ENCODE results near the gene MYO3B. TPM values are rescaled to one million over a fixed set of nuclear protein-coding genes. Genes with fewer than 3 reads are reported as not detected.
A peak's percentile ranks its signal among the peaks of the same experiment; 100 is the strongest.

The MYO3B gene
- total RNA-seq, 1 experiment from 2014 or later: 0.52 TPM

GRCh38 chr2:170222298-170222697 is 44.4 kb downstream of the MYO3B start:
- BruUV-seq (replicated peaks): no TSS peak
- Histone ChIP-seq H3K4me3 (ENCODE audit: low read depth, low read length, poor library complexity, severe bottlenecking) (peak overlapping the region; percentile 16), H3K4me1 (ENCODE audit: insufficient read depth, low read length, poor library complexity, severe bottlenecking) (peaks cover 28% of the 10 kb centered on the region), H3K27me3 (replicated peaks; ENCODE audit: insufficient read depth, low read depth, low read length, poor library complexity) (no peaks in the 10 kb centered on the region), H3K36me3 (ENCODE audit: insufficient read depth, low read length, poor library complexity, severe bottlenecking) (no peaks in the 10 kb centered on the region), H3K27ac (ENCODE audit: low read depth, low read length, poor library complexity, severe bottlenecking) (peak overlapping the region; percentile 74), H3K9me3 (ENCODE audit: low read depth, low read length, poor library complexity, severe bottlenecking) (no peaks in the 10 kb centered on the region)
- POLR2A ChIA-PET (ENCODE audit: low non-redundant PET): no interaction called here
- intact Hi-C loops (cut with micrococcal nuclease; ENCODE audit: unreplicated experiment): no loop called here
- TF ChIP-seq CTCF (conservative IDR thresholded peaks at IDR 0.05; ENCODE audit: low read depth, low read length) (0 out of 2 replicates have a peak, but pooled peaks have one; percentile 20), EZH2 (IDR thresholded peaks at IDR 0.05; ENCODE audit: borderline replicate concordance, low read depth, low read length, poor library complexity, severe bottlenecking) (no peak)
- CTCF ChIA-PET: no interaction called here
- peak; percentile 77 for DNase-seq (ENCODE audit: low spot score)

GRCh38 chr2:170222842-170223241 is 44.9 kb downstream of the MYO3B start:
- H3K9me3 ChIP-seq (ENCODE audit: low read depth, low read length, poor library complexity, severe bottlenecking): no peaks in the 10 kb centered on the region
- BruUV-seq (replicated peaks): no TSS peak
- no peak for DNase-seq (ENCODE audit: low spot score)
- no peaks in the 10 kb centered on the region for H3K36me3 ChIP-seq (ENCODE audit: insufficient read depth, low read length, poor library complexity, severe bottlenecking)
- ChIA-PET CTCF (no interaction called here), POLR2A (ENCODE audit: low non-redundant PET) (no interaction called here)
- H3K27me3 ChIP-seq (replicated peaks; ENCODE audit: insufficient read depth, low read depth, low read length, poor library complexity): no peaks in the 10 kb centered on the region
- intact Hi-C loops (cut with micrococcal nuclease; ENCODE audit: unreplicated experiment): no loop called here
- H3K4me3 ChIP-seq (ENCODE audit: low read depth, low read length, poor library complexity, severe bottlenecking): peak overlapping the region; percentile 16
- H3K27ac ChIP-seq (ENCODE audit: low read depth, low read length, poor library complexity, severe bottlenecking): peak overlapping the region; percentile 74
- H3K4me1 ChIP-seq (ENCODE audit: insufficient read depth, low read length, poor library complexity, severe bottlenecking): peaks cover 28% of the 10 kb centered on the region
- no peak for TF ChIP-seq EZH2 (IDR thresholded peaks at IDR 0.05; ENCODE audit: borderline replicate concordance, low read depth, low read length, poor library complexity, severe bottlenecking)
- no peak for TF ChIP-seq CTCF (conservative IDR thresholded peaks at IDR 0.05; ENCODE audit: low read depth, low read length)

DNA sequence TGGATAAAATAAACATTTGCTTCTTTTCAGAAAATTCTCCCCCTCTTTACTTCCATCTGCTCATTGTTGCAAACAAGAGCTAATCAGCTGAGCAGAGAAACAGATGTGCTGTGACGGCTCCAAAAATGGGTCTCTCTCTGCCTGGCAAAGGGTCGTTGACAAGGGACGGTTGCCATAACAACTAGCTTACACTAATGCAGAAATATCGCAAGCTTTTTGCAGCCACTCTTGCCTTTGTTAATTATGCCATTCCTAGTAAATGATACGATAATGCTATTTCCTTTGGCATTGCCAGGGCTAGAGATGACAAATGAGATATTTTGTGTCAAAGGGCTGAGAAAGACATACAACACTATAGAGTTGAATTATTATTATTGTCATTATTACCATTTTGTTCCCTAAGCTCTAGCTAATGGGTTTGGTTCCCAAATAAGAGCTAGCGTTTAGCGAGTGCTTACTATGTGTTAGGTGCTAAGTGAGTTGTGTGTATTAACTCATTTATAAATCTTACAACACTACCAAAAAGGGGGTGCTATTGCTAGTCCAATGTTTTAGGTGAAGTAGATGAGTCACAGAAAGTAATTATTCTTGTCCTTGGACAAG is 46.8 kb downstream of the MYO3B start:
- Histone ChIP-seq H3K4me1 (ENCODE audit: insufficient read depth, low read length, poor library complexity, severe bottlenecking) (peaks cover 28% of the 10 kb centered on the region), H3K36me3 (ENCODE audit: insufficient read depth, low read length, poor library complexity, severe bottlenecking) (no peaks in the 10 kb centered on the region), H3K27me3 (replicated peaks; ENCODE audit: insufficient read depth, low read depth, low read length, poor library complexity) (no peaks in the 10 kb centered on the region), H3K4me3 (ENCODE audit: low read depth, low read length, poor library complexity, severe bottlenecking) (no peak overlapping the region), H3K9me3 (ENCODE audit: low read depth, low read length, poor library complexity, severe bottlenecking) (no peaks in the 10 kb centered on the region), H3K27ac (ENCODE audit: low read depth, low read length, poor library complexity, severe bottlenecking) (no peak overlapping the region)
- no TSS peak for BruUV-seq (replicated peaks)
- intact Hi-C loops (cut with micrococcal nuclease; ENCODE audit: unreplicated experiment): no loop called here
- ChIA-PET CTCF (no interaction called here), POLR2A (ENCODE audit: low non-redundant PET) (no interaction called here)
- TF ChIP-seq EZH2 (IDR thresholded peaks at IDR 0.05; ENCODE audit: borderline replicate concordance, low read depth, low read length, poor library complexity, severe bottlenecking) (no peak), CTCF (conservative IDR thresholded peaks at IDR 0.05; ENCODE audit: low read depth, low read length) (no peak)
- DNase-seq (ENCODE audit: low spot score): peak; percentile 23
